OCI-LY3 (cell line): ENCODE measurements around the gene OXLD1.

Source experiments
- EZH2phosphoT487 ChIP-seq: fragments of 200-600 bp; shearing (Covaris generic); IDR thresholded peaks from 2 replicates; pipeline ENCODE4 v1.6.1; 2018; ENCODE audit warnings: antibody characterized with exemption, mixed run types, low read depth
- TF ChIP-seq, protein P1 (sequence below): fragments of 200-600, 300-600 bp; sonication (generic); IDR thresholded peaks from 2 replicates; pipeline ENCODE4 v1.5.1; 2014; ENCODE audit warnings: antibody characterized with exemption, low read length, low read depth

DNA sequence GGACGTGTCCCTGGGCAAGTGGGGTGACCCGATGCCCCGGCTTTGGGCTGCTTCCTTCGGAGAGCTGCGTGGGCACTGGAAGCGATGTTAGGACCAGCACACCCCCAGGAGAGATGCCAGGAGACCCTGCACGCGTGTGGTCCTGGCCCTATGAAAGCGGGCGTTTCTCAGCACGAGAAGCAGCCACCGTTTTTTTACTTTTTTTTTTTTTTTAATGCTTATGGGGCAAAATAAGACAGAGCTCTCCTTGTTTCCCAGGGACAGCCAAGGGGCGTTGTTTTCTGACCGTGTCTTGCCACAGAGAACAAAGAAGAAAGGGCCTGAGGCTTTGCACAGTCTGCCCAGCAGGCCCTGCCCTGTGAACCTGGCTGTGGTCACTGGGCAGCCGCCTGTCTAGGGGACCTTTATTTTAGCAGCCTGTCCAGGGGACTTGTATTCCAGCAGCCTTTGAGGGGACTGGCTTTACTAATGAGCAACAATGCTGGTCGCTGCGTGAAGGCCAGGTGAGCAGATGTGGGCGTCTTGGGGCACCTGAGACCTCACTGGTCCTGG lies 46.7 kb upstream of the OXLD1 start:
- TF ChIP-seq, protein P1, sequence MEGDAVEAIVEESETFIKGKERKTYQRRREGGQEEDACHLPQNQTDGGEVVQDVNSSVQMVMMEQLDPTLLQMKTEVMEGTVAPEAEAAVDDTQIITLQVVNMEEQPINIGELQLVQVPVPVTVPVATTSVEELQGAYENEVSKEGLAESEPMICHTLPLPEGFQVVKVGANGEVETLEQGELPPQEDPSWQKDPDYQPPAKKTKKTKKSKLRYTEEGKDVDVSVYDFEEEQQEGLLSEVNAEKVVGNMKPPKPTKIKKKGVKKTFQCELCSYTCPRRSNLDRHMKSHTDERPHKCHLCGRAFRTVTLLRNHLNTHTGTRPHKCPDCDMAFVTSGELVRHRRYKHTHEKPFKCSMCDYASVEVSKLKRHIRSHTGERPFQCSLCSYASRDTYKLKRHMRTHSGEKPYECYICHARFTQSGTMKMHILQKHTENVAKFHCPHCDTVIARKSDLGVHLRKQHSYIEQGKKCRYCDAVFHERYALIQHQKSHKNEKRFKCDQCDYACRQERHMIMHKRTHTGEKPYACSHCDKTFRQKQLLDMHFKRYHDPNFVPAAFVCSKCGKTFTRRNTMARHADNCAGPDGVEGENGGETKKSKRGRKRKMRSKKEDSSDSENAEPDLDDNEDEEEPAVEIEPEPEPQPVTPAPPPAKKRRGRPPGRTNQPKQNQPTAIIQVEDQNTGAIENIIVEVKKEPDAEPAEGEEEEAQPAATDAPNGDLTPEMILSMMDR, result no peak
- TF ChIP-seq EZH2phosphoT487, result no peak
